Lower leg skin (tissue), 4 donors: ENCODE results near the gene IPO9. TPM values are rescaled to one million over a fixed set of nuclear protein-coding genes. Genes with fewer than 3 reads are reported as not detected.

Experiments
- DNase-seq, 2 donors: peaks; one replicate each; pipeline ENCODE4 v3.0.0-alpha.2; 2019; ENCODE audit warnings: low spot score in 2 of 2
- H3K4me3 ChIP-seq: fragments of 200-600 bp; sonication (generic); 2 replicates; pipeline ENCODE4 v1.5.1; 2017; ENCODE audit warnings: mild to moderate bottlenecking, low read depth; ENCODE audit not compliant: poor library complexity, severe bottlenecking
- CTCF ChIP-seq, 3 donors: fragments of 450-650 bp; IDR thresholded peaks; one replicate each; pipeline ENCODE4 v1.5.1; 2016; ENCODE audit warnings: antibody characterized with exemption in 3 of 3, mild to moderate bottlenecking in 3 of 3, moderate library complexity in 2 of 3
- POLR2A ChIP-seq, 2 donors: fragments of 450-650 bp; IDR thresholded peaks; one replicate each; pipeline ENCODE4 v1.6.1; 2016 to 2017; ENCODE audit warnings: antibody characterized with exemption in 2 of 2, mild to moderate bottlenecking in 1 of 2, moderate library complexity in 1 of 2
- WGBS, 2 donors: methylation state at CpG; one replicate each; pipeline ENCODE4 v1.1.5; 2018; 5-methylcytosine and 5-hydroxymethylcytosine counted together
- intact Hi-C: fragments of 100-400 bp; cut with DNase I; formaldehyde crosslinking; loops from one replicate; pipeline ENCODE4 v1.15.0; 2023; ENCODE audit warnings: low total_unique reads
- total RNA-seq, 4 donors: library from RNA; depleted of rRNA; stranded (reverse); fragments of >200 nt; gene quantifications; one replicate each; pipeline ENCODE4 v1.1.0, GENCODE V29; 2016

IPO9 gene
- total RNA-seq, 4 donors from 2014 or later = 12.1 to 16.3 (median 15.4) TPM

DNA sequence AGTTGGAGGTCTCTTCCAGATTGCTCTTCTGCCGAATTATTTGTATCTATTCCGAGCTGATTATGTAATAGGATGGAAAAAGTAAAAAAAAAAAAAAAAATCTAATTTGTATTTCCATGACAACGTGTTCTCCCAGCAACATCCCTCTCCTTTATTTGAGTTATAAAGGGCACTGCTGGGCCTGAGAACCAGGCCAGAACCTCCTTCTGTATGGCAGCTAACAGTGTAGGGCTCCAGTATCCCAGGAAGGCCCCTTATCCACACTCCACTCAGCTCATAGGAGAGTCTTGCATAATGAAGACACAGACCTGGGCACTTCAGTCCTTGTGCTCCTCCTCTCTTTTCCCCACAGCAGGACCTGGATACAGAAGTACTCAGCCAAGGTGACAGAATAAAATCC, 3.7 kb upstream of the IPO9 start:
- intact Hi-C loops = no loop called here
- TF ChIP-seq CTCF (IDR thresholded peaks at IDR 0.05) (no peak), POLR2A (IDR thresholded peaks at IDR 0.05) (no peak)
- 53 to 55% methylated on average over 3 of the region's 3 CpGs for WGBS, 2 donors
- H3K4me3 ChIP-seq = no peak overlapping the region
- DNase-seq = no peak

- intact Hi-C loops = no loop called here
- DNase-seq = no peak
- H3K4me3 ChIP-seq = no peak overlapping the region
- 56 to 64% methylated on average over 4 of the region's 4 CpGs for WGBS, 2 donors
- TF ChIP-seq CTCF (IDR thresholded peaks at IDR 0.05) = no peak
- no peak for TF ChIP-seq POLR2A (IDR thresholded peaks at IDR 0.05)
Observed at GRCh38 chr1:201826830-201827229, 2.1 kb upstream of the IPO9 start.

- H3K4me3 ChIP-seq = no peak overlapping the region
- DNase-seq = no peak
- intact Hi-C loops = no loop called here
- TF ChIP-seq CTCF (IDR thresholded peaks at IDR 0.05) (no peak), POLR2A (IDR thresholded peaks at IDR 0.05) (no peak)
- WGBS, 2 donors = 75 to 82% methylated on average over 8 of the region's 8 CpGs
Observed at GRCh38 chr1:201827321-201828216, 1.4 kb upstream of the IPO9 start.

- intact Hi-C loops = no loop called here
- TF ChIP-seq CTCF (IDR thresholded peaks at IDR 0.05) (no peak), POLR2A (IDR thresholded peaks at IDR 0.05) (no peak)
- no peak for DNase-seq
- 81 to 87% methylated on average over 16 of the region's 16 CpGs for WGBS, 2 donors
- no peak overlapping the region for H3K4me3 ChIP-seq
Observed at GRCh38 chr1:201828217-201828819, 639 bp upstream of the IPO9 start.

DNA sequence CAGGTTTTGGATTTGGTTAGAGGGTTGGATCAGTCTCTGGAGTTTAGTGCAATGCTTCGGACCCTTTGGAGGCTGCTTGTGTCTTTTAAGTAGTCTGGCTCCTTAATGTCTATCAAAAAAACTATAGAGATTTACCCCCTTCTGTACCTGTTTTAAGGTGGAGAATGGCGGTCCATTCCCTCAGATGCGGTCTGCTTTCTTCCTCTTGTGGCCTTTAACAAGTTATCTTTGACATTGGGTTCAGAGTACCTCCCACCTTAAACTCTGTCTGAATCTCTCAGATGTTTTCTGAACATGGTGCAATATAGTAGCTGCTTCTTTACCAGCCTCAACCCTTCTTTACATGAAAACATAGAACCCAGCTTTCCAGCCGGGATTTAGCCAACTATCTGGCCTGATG, 2.4 kb downstream of the IPO9 start:
- TF ChIP-seq POLR2A (IDR thresholded peaks at IDR 0.05) (no peak), CTCF (IDR thresholded peaks at IDR 0.05) (no peak)
- no peak for DNase-seq
- intact Hi-C loops = no loop called here
- H3K4me3 ChIP-seq = no peak overlapping the region
- 84 to 90% methylated on average over 4 of the region's 4 CpGs for WGBS, 2 donors
